HG03064 (cell line): ENCODE data around the gene POC1A.
"Not testable (repeated sequence)": the region's sequence is repeated elsewhere in the genome, so short reads cannot be mapped to it uniquely, and the experiment has no call there.

Experiments used
- ATAC-seq: cut with Tn5 transposase; IDR thresholded peaks from one replicate; pipeline ENCODE4 v1.9.1; 2021; ENCODE audit warnings: low read depth; ENCODE audit not compliant: unreplicated experiment

Gene POC1A

DNA sequence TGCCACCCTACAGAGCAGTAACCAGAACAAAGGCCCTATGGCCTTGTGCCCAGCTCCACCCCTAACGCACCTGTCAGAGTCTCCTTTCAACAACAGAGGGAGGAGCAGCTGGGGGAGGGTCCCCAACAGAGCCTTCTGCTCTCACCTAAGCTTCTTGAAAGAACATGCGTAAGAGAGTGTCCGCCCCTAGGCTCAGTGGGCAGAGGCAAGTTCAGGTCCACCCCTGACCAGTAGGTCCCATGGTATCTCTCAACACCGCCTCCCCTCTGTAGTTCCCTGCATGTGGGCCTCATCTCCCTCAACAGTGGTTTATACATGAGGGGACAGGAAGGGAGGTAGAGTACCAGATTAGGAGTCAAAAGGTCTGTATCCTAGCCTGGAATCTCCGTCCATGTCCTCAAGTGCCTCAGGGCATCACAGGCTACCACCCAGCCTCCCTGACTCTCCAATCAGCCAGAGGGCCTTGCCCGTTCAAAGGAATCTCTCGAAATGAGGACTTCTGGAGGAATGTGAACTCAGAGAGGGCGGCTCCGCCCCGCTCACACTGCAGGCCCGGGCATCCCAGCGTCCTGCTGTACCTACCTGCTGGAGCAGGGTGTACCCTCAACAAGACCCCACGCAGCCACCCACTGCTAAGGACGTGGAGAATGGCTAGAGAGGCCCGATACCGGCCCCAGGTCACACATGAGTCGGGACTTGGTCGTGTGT lies 680 bp downstream of the POC1A start:
- peak; percentile 20 for ATAC-seq

DNA sequence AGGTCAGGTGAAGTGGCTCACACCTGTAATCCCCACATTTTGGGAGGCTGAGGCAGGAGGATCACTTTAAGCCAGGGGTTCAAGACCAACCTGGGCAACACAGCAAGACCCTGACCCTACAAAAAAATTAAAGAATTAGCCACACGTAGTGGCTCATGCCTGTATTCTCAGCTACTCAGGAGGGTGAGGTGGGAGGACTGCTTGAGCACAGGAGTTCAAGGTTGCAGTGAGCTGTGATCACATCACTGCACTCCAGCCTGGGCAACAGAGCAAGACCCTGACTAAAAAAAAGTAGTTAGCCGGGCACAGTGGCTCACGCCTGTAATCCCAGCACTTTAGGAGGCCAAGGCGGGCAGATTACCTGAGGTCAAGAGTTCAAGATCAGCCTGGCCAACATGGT lies 2.2 kb downstream of the POC1A start:
- ATAC-seq = not testable (repeated sequence)

DNA sequence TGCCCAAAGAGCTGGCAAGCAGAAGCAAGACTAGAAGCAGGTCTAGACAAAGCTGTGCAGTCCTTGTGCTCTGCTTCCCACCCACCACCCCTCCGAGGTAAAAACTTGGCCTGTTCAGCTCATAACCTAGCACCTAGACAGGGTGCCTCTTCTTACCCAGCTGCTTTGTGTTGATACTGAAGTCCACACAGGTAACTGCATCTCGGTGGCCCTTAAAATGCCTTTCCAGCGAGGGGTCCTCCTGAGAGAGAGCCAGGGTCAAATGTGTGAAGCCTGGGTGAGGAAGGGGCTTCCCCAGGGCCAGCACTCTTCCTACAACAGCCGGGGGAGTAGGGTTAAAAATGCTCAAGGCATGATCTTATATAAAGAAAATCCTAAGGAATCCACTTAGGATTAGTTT lies 3.4 kb downstream of the POC1A start:
- no peak for ATAC-seq

DNA sequence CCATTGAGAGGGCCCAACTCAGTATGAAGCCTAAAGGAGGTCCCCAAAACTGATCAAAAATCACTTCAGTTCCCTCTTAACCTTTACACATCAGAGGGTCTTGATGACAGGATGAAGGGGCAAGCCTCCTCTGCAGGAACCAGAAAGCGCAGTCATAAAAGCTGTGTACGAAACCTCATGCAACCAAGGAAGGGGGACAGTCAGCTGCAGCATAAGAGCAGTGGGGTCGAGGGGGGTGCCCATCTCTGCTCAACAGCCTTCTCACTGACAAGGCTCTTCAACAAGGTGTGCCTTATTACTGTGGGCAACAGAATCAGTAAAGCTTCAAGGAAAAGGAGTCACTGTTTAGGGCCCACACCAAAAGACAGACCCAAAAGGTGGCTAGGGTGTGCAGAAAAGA lies 3.9 kb downstream of the POC1A start:
- no peak for ATAC-seq

- ATAC-seq = no peak
Observed at GRCh38 chr3:52149726-52150125, 4.5 kb downstream of the POC1A start.

DNA sequence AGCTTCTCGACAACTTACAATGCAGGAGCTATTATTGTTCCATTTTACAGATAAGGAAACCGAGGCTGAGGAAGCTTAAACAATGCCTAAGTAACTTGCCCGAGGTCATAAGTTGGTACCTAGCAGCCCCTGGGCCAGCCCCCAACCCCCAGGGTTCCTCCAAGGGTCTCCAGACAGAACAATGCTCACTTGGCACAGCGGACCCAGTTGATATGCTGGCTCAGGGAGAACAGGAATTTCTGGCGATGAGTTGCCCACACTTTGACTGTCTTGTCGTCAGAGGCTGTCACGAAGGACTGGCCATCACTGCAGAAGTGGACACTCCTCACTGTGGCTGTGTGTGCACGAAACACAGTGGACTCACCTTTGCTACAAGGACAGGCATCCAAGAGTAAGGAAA lies 5.2 kb downstream of the POC1A start:
- ATAC-seq = no peak

GRCh38 chr3:52147804-52148203 lies 6.4 kb downstream of the POC1A start:
- no peak for ATAC-seq

- no peak for ATAC-seq
Observed at GRCh38 chr3:52146811-52147210, 7.4 kb downstream of the POC1A start.

DNA sequence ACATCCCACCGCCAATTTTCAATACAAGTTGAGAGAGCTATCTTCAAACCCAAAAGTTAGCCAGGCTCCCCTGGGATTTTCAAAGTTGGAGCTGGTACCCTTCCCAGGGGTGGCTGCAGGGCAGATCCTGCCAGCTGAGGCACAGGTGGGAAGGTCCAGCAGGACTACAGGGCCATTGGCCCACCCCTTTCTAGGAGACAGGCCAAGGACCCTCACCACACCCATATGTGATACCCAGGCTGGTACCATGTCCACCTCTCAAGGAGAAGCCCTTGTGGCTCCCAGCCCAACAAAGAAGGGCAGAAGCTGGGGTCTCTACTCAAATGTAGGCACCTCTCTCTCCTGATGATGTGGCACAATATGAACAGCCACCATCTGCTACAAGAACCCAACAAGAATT lies 8.0 kb downstream of the POC1A start:
- ATAC-seq = no peak

- ATAC-seq = no peak
Observed at GRCh38 chr3:52145736-52146110, 8.5 kb downstream of the POC1A start.

DNA sequence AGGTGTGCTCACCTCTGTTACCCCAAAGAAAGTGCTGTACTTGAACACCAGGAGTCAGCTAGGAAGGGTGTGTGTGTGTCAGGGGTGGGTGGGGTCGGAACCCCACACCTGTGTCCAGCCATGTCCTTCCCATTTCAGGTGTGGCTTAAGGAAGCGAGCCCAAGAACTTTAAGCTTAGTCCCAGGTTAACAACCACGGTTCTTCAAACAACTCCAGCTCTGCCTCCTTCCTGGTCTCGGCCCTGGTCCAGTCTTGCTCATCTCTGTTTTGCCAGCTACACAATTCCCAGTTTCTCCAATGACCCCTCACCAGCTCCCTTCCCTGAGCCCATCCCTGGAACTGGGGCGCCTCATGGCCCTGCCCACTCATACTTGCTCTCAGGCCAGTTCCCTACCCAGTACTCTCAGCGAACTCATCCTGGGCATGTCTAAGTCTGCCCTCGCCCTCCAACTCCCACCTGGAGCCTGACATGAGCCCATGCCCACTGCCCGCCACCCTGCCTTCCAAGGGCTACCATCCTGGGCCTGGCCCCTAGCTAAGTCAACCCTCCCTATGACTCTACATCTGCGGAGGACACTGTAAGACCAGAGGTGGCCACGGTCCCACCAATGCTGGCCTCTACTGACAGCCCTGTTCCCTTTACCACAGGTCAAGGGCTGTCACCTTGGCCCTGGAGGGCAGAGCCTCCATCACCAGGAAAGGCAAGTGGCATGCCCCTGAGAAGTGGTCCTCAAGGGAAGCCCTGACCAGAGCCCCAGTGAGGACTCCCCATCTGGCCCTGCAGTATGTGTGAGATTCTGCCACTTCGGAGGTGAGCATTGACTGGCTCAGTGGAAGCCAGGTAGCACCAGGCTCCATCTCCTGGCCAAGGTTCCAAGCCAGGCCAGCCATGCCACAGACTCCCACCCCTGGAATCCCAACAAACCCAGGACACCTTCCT lies 9.2 kb downstream of the POC1A start:
- ATAC-seq = no peak

- ATAC-seq = no peak
Observed at GRCh38 chr3:52144034-52144795, 10.0 kb downstream of the POC1A start.

- ATAC-seq = no peak
Observed at GRCh38 chr3:52143616-52144015, 10.6 kb downstream of the POC1A start.

DNA sequence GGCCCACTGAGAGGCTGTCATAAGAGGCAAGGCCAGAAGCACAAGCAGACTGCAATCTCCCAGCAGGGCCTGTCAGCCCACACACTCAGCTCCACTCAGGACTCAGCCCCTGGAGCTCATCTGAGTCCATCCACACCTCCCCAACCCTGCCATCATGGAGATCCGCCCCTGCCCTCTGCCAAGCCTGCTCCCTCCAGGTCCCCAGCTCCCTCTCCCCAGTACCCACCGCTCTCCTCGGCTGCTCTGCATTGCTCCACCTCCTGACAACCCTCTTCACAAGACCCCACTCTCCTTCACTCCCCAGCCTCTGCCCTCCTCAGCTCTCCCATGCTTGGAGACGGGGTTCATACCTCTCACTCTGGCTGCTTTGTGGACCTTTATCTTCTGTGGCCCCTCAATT lies 11.1 kb downstream of the POC1A start:
- no peak for ATAC-seq

DNA sequence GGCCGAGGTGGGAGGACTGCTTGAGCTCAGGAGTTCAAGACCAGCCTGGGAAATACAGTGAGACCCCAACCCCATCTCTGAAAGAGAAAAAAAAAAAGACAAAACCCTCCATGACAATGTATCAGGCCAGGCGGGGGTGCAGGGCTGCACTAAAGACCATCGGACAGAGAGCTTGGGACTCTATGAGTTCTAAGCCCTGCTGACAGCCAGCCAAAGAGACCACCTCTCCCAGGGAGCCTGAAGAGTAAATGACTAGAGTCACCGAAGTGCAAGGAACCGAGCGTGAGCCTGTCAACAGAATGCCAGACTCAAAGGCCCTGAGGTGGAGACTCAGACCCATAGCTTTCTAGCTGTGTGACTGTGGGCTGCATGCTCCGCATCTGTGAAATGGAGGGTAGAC lies 12.5 kb downstream of the POC1A start:
- no peak for ATAC-seq

DNA sequence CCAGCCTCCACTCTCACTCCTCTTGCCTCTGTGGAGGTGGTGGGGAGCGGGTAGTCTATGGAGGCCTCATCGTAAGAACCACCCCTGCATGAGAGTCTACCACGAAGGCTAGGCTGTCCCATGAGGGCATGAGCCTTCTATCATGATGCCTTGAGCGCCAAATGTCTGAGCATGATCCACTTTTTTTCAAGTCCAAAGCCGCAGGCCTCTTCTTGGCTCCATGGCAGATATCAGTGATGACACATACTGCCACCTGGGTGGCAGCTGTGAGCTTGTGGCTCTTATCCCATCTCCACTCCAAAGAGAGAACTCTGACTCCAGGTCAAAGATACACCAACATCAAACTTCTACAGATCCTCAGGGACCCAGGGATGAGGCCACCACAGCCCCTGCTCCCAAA lies 13.5 kb downstream of the POC1A start:
- no peak for ATAC-seq

- no peak for ATAC-seq
Observed at GRCh38 chr3:52140000-52140399, 14.2 kb downstream of the POC1A start.

DNA sequence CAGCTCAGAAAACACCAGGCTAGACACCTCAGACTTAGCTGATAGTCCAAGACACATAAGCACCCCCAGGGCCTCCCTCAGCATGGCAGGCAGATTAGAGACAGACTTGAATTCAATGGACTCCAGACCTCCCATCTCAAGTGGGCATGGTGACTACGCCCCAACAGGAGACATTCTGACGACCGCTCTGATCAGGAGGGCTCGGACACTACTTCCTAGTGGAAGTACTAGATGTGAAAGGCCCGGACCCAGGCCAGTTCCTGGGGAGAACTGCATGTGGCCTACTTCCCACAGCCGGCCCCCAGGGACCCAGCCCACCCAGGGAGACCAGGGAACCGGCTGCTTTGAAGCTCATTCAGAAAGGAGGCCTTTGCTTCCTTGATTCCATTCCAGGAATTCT lies 16.9 kb downstream of the POC1A start:
- no peak for ATAC-seq

GRCh38 chr3:52136513-52136912 lies 17.7 kb downstream of the POC1A start:
- no peak for ATAC-seq

- no peak for ATAC-seq
Observed at GRCh38 chr3:52135332-52135731, 18.9 kb downstream of the POC1A start.

- no peak for ATAC-seq
Observed at GRCh38 chr3:52134761-52135160, 19.5 kb downstream of the POC1A start.
